ENCODE data around the gene SLC5A11. TPM values are rescaled to one million over a fixed set of nuclear protein-coding genes. Genes with fewer than 3 reads are reported as not detected.

SLC5A11 gene
- total and polyA plus RNA-seq, 2 of the 13 experiments (the other 11 are each of a cell fraction or from before 2014, with no cell fraction given), result 1.2 to 3.3 TPM

DNA sequence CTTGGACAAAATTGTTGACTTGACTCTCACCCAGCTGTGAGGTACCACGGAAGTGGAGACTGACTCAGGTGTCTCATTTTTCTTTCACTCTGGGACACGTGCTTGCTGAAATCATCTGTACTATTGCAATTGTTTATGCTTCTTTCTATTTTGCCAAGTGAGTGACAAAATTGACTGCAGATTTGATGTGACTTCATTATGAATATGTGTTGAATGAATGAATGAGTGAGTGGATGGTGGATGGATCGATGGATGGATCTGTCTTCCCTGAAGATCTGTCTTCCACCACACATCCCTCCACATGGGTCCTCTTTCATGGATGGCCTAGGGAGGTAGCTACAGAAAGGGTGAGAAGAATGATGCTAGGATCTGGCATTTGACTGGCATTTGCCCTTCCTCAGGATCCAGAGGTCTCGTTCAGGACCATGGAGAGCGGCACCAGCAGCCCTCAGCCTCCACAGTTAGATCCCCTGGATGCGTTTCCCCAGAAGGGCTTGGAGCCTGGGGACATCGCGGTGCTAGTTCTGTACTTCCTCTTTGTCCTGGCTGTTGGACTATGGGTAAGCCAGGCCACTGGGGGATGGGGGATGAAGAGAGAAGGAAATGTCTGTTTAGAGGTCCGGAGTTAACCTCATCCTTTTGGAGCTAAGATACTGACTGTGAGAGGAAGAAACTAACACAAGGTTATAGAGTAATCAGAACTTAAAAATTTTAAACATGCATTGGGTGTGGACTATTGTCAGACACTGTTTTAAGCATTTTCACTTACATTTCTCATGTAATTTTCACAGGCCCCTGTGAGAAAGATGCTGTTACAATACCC is 12.7 kb downstream of the SLC5A11 start (continued):
- TF ChIP-seq, protein P1, sequence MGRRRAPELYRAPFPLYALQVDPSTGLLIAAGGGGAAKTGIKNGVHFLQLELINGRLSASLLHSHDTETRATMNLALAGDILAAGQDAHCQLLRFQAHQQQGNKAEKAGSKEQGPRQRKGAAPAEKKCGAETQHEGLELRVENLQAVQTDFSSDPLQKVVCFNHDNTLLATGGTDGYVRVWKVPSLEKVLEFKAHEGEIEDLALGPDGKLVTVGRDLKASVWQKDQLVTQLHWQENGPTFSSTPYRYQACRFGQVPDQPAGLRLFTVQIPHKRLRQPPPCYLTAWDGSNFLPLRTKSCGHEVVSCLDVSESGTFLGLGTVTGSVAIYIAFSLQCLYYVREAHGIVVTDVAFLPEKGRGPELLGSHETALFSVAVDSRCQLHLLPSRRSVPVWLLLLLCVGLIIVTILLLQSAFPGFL (CRISPR knock-in tag; IDR thresholded peaks at IDR 0.05), result 0 out of 2 replicates have a peak, but pooled peaks have one; percentile 65
- TF ChIP-seq ZNF367 (CRISPR knock-in tag; IDR thresholded peaks at IDR 0.05; ENCODE audit: borderline replicate concordance) (peak; percentile 68; the same call in 1 of the 2 replicates), GABPB1 (CRISPR knock-in tag; IDR thresholded peaks at IDR 0.05) (peak; percentile 45; the same call in 1 of the 2 replicates), THYN1 (CRISPR knock-in tag; IDR thresholded peaks at IDR 0.05; ENCODE audit: borderline replicate concordance, low read depth) (no peak), ZNF224 (CRISPR knock-in tag; IDR thresholded peaks at IDR 0.05) (no peak), PHB2 (IDR thresholded peaks at IDR 0.05; ENCODE audit: partially characterized antibody) (no peak), NFIC (IDR thresholded peaks at IDR 0.05; ENCODE audit: low read length) (no peak), ZNF788 (CRISPR knock-in tag; IDR thresholded peaks at IDR 0.05; ENCODE audit: borderline replicate concordance) (peak; percentile 78; the same call in 1 of the 2 replicates), STAG1 (CRISPR knock-in tag; IDR thresholded peaks at IDR 0.05) (peak; percentile 26), FOSL2 (CRISPR knock-in tag; IDR thresholded peaks at IDR 0.05) (peak; percentile 77), HOXA5 (CRISPR knock-in tag; IDR thresholded peaks at IDR 0.05) (peak; percentile 99), ZNF484 (CRISPR knock-in tag; IDR thresholded peaks at IDR 0.05; ENCODE audit: borderline replicate concordance, low read depth) (peak; percentile 77; the same call in 1 of the 2 replicates), ZSCAN22 (CRISPR knock-in tag; IDR thresholded peaks at IDR 0.05) (no peak), ONECUT2 (CRISPR knock-in tag; IDR thresholded peaks at IDR 0.05) (peak; percentile 62; the same call in 1 of the 2 replicates), RBAK (CRISPR knock-in tag; IDR thresholded peaks at IDR 0.05) (no peak), ZNF549 (CRISPR knock-in tag; IDR thresholded peaks at IDR 0.05) (no peak)
- TF ChIP-seq, protein P2, sequence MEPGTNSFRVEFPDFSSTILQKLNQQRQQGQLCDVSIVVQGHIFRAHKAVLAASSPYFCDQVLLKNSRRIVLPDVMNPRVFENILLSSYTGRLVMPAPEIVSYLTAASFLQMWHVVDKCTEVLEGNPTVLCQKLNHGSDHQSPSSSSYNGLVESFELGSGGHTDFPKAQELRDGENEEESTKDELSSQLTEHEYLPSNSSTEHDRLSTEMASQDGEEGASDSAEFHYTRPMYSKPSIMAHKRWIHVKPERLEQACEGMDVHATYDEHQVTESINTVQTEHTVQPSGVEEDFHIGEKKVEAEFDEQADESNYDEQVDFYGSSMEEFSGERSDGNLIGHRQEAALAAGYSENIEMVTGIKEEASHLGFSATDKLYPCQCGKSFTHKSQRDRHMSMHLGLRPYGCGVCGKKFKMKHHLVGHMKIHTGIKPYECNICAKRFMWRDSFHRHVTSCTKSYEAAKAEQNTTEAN (CRISPR knock-in tag; conservative IDR thresholded peaks at IDR 0.05), result peak; percentile 96
- TF ChIP-seq, protein P3, sequence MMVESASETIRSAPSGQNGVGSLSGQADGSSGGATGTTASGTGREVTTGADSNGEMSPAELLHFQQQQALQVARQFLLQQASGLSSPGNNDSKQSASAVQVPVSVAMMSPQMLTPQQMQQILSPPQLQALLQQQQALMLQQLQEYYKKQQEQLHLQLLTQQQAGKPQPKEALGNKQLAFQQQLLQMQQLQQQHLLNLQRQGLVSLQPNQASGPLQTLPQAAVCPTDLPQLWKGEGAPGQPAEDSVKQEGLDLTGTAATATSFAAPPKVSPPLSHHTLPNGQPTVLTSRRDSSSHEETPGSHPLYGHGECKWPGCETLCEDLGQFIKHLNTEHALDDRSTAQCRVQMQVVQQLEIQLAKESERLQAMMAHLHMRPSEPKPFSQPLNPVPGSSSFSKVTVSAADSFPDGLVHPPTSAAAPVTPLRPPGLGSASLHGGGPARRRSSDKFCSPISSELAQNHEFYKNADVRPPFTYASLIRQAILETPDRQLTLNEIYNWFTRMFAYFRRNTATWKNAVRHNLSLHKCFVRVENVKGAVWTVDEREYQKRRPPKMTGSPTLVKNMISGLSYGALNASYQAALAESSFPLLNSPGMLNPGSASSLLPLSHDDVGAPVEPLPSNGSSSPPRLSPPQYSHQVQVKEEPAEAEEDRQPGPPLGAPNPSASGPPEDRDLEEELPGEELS (CRISPR knock-in tag; IDR thresholded peaks at IDR 0.05), result peak; percentile 67
- TF ChIP-seq, protein P4, sequence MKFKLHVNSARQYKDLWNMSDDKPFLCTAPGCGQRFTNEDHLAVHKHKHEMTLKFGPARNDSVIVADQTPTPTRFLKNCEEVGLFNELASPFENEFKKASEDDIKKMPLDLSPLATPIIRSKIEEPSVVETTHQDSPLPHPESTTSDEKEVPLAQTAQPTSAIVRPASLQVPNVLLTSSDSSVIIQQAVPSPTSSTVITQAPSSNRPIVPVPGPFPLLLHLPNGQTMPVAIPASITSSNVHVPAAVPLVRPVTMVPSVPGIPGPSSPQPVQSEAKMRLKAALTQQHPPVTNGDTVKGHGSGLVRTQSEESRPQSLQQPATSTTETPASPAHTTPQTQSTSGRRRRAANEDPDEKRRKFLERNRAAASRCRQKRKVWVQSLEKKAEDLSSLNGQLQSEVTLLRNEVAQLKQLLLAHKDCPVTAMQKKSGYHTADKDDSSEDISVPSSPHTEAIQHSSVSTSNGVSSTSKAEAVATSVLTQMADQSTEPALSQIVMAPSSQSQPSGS (CRISPR knock-in tag; IDR thresholded peaks at IDR 0.05), result peak; percentile 79
- TF ChIP-seq, protein P5, sequence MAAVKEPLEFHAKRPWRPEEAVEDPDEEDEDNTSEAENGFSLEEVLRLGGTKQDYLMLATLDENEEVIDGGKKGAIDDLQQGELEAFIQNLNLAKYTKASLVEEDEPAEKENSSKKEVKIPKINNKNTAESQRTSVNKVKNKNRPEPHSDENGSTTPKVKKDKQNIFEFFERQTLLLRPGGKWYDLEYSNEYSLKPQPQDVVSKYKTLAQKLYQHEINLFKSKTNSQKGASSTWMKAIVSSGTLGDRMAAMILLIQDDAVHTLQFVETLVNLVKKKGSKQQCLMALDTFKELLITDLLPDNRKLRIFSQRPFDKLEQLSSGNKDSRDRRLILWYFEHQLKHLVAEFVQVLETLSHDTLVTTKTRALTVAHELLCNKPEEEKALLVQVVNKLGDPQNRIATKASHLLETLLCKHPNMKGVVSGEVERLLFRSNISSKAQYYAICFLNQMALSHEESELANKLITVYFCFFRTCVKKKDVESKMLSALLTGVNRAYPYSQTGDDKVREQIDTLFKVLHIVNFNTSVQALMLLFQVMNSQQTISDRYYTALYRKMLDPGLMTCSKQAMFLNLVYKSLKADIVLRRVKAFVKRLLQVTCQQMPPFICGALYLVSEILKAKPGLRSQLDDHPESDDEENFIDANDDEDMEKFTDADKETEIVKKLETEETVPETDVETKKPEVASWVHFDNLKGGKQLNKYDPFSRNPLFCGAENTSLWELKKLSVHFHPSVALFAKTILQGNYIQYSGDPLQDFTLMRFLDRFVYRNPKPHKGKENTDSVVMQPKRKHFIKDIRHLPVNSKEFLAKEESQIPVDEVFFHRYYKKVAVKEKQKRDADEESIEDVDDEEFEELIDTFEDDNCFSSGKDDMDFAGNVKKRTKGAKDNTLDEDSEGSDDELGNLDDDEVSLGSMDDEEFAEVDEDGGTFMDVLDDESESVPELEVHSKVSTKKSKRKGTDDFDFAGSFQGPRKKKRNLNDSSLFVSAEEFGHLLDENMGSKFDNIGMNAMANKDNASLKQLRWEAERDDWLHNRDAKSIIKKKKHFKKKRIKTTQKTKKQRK (IDR thresholded peaks at IDR 0.05; ENCODE audit: low read length), result no peak

All from HepG2 (cell line).